ENCODE measurements around the gene PLPP3. TPM values are rescaled to one million over a fixed set of nuclear protein-coding genes. Genes with fewer than 3 reads are reported as not detected.

PLPP3 gene
- total RNA-seq, 1 experiment from 2014 or later = 0.39 TPM

- POLR2A ChIA-PET (ENCODE audit: low non-redundant PET) = no interaction called here
- CTCF ChIA-PET = no interaction called here
- no peak for TF ChIP-seq CTCF (conservative IDR thresholded peaks at IDR 0.05; ENCODE audit: low read depth, low read length)
- no peaks in the 10 kb centered on the region for H3K27me3 ChIP-seq (replicated peaks; ENCODE audit: insufficient read depth, low read depth, low read length, poor library complexity)
- no peak overlapping the region for H3K4me3 ChIP-seq (ENCODE audit: low read depth, low read length, poor library complexity, severe bottlenecking)
- intact Hi-C loops (cut with micrococcal nuclease; ENCODE audit: unreplicated experiment) = no loop called here
- H3K9me3 ChIP-seq (ENCODE audit: low read depth, low read length, poor library complexity, severe bottlenecking) = no peaks in the 10 kb centered on the region
- DNase-seq (ENCODE audit: low spot score) = no peak
- no peaks in the 10 kb centered on the region for H3K36me3 ChIP-seq (ENCODE audit: insufficient read depth, low read length, poor library complexity, severe bottlenecking)
- no TSS peak for BruUV-seq (replicated peaks)
- H3K27ac ChIP-seq (ENCODE audit: low read depth, low read length, poor library complexity, severe bottlenecking) = no peak overlapping the region
- H3K4me1 ChIP-seq (ENCODE audit: insufficient read depth, low read length, poor library complexity, severe bottlenecking) = no peaks in the 10 kb centered on the region
Measured at GRCh38 chr1:56456435-56457101, 122.8 kb downstream of the PLPP3 start.

- POLR2A ChIA-PET (ENCODE audit: low non-redundant PET) = no interaction called here
- BruUV-seq (replicated peaks) = no TSS peak
- no peaks in the 10 kb centered on the region for H3K4me1 ChIP-seq (ENCODE audit: insufficient read depth, low read length, poor library complexity, severe bottlenecking)
- no peak for DNase-seq (ENCODE audit: low spot score)
- CTCF ChIA-PET = no interaction called here
- no peaks in the 10 kb centered on the region for H3K9me3 ChIP-seq (ENCODE audit: low read depth, low read length, poor library complexity, severe bottlenecking)
- H3K27ac ChIP-seq (ENCODE audit: low read depth, low read length, poor library complexity, severe bottlenecking) = no peak overlapping the region
- intact Hi-C loops (cut with micrococcal nuclease; ENCODE audit: unreplicated experiment) = no loop called here
- H3K36me3 ChIP-seq (ENCODE audit: insufficient read depth, low read length, poor library complexity, severe bottlenecking) = no peaks in the 10 kb centered on the region
- H3K27me3 ChIP-seq (replicated peaks; ENCODE audit: insufficient read depth, low read depth, low read length, poor library complexity) = peaks cover under 1% of the 10 kb centered on the region
- H3K4me3 ChIP-seq (ENCODE audit: low read depth, low read length, poor library complexity, severe bottlenecking) = no peak overlapping the region
- TF ChIP-seq EZH2 (IDR thresholded peaks at IDR 0.05; ENCODE audit: borderline replicate concordance, low read depth, low read length, poor library complexity, severe bottlenecking) (no peak), CTCF (conservative IDR thresholded peaks at IDR 0.05; ENCODE audit: low read depth, low read length) (no peak)
Measured at GRCh38 chr1:56453417-56454078, 125.8 kb downstream of the PLPP3 start.

- Histone ChIP-seq H3K36me3 (ENCODE audit: insufficient read depth, low read length, poor library complexity, severe bottlenecking) (no peaks in the 10 kb centered on the region), H3K27ac (ENCODE audit: low read depth, low read length, poor library complexity, severe bottlenecking) (no peak overlapping the region), H3K4me3 (ENCODE audit: low read depth, low read length, poor library complexity, severe bottlenecking) (no peak overlapping the region), H3K27me3 (replicated peaks; ENCODE audit: insufficient read depth, low read depth, low read length, poor library complexity) (peaks cover 6% of the 10 kb centered on the region), H3K4me1 (ENCODE audit: insufficient read depth, low read length, poor library complexity, severe bottlenecking) (no peaks in the 10 kb centered on the region), H3K9me3 (ENCODE audit: low read depth, low read length, poor library complexity, severe bottlenecking) (no peaks in the 10 kb centered on the region)
- intact Hi-C loops (cut with micrococcal nuclease; ENCODE audit: unreplicated experiment) = no loop called here
- CTCF ChIA-PET = no interaction called here
- POLR2A ChIA-PET (ENCODE audit: low non-redundant PET) = no interaction called here
- TF ChIP-seq CTCF (conservative IDR thresholded peaks at IDR 0.05; ENCODE audit: low read depth, low read length) (no peak), EZH2 (IDR thresholded peaks at IDR 0.05; ENCODE audit: borderline replicate concordance, low read depth, low read length, poor library complexity, severe bottlenecking) (no peak)
- no TSS peak for BruUV-seq (replicated peaks)
- no peak for DNase-seq (ENCODE audit: low spot score)
Measured at GRCh38 chr1:56453016-56453415, 126.3 kb downstream of the PLPP3 start.

Measured in A673 (cell line).